Measurements from ENCODE around the gene TTLL5. TPM values are rescaled to one million over a fixed set of nuclear protein-coding genes. Genes with fewer than 3 reads are reported as not detected.

Gene TTLL5
- total RNA-seq, 1 experiment from 2014 or later, result 35.7 TPM

GRCh38 chr14:75793806-75794205, 132.8 kb downstream of the TTLL5 start:
- Mint-ChIP-seq H3K36me3 (ENCODE audit: insufficient read depth in 1 of 3, low read depth in 3 of 3) (peaks cover 26 to 34% (median 29%) of the 10 kb centered on the region in 3 experiments), H3K27me3 (ENCODE audit: low read depth) (no peaks in the 10 kb centered on the region), H3K9me3 (peaks cover 0 to 11% of the 10 kb centered on the region in 2 experiments; a peak in 4 of 5 replicates), H3K27ac (no peak overlapping the region), H3K4me1 (no peaks in the 10 kb centered on the region), H3K4me3 (no peak overlapping the region)
- Histone ChIP-seq H4K20me1 (ENCODE audit: control insufficient read depth, insufficient read depth, insufficient read length) (no peaks in the 10 kb centered on the region), H3K56ac (ENCODE audit: insufficient read length, low read depth, low read length) (no peak overlapping the region), H2AFZ (ENCODE audit: low read length) (no peak overlapping the region), H3K18ac (ENCODE audit: insufficient read length, low read depth, low read length) (no peak overlapping the region), H3K4me2 (ENCODE audit: insufficient read depth, insufficient read length, low read length) (no peak overlapping the region), H2BK15ac (ENCODE audit: low read depth, low read length) (no peak overlapping the region), H3K9me3 (ENCODE audit: control insufficient read depth, low read depth, low read length) (no peaks in the 10 kb centered on the region), H3K79me2 (ENCODE audit: insufficient read depth, low read length) (no peaks in the 10 kb centered on the region), H3K27me3 (ENCODE audit: insufficient read depth, low read length) (no peaks in the 10 kb centered on the region), H3K23me2 (ENCODE audit: insufficient read length, low read depth, low read length, poor library complexity, severe bottlenecking) (no peaks in the 10 kb centered on the region), H4K5ac (ENCODE audit: insufficient read length, low read depth, low read length) (no peak overlapping the region), H3K4ac (ENCODE audit: low read depth, low read length) (no peak overlapping the region), H2BK5ac (ENCODE audit: insufficient read length, low read length) (no peak overlapping the region), H3K79me1 (ENCODE audit: insufficient read depth, low read depth, low read length, poor library complexity, severe bottlenecking) (no peaks in the 10 kb centered on the region), H4K8ac (replicated peaks; ENCODE audit: insufficient read length, low read depth, low read length) (no peak overlapping the region), H3K4me1 (ENCODE audit: insufficient read depth, low read length) (no peaks in the 10 kb centered on the region), H4K91ac (ENCODE audit: insufficient read length, low read depth, low read length) (no peak overlapping the region), H3K14ac (ENCODE audit: insufficient read depth, low read length) (no peak overlapping the region), H3T11ph (ENCODE audit: low read length) (no peak overlapping the region), H3K27ac (ENCODE audit: insufficient read length, low read depth, low read length) (no peak overlapping the region), H3K23ac (ENCODE audit: insufficient read length, low read depth, low read length) (no peak overlapping the region), H2BK120ac (ENCODE audit: low read depth, low read length, poor library complexity, severe bottlenecking) (no peak overlapping the region), H2AK5ac (ENCODE audit: insufficient read length, low read length) (no peak overlapping the region), H2BK12ac (ENCODE audit: insufficient read length, low read depth, low read length) (no peak overlapping the region), H2BK20ac (ENCODE audit: low read depth, low read length, poor library complexity, severe bottlenecking) (no peak overlapping the region), H3K9ac (ENCODE audit: extremely low read depth, insufficient read length, low read length) (no peak overlapping the region)
- whole genome bisulfite sequencing (ENCODE audit: extremely low coverage, insufficient read length, low lambda C conversion rate), result no CpG with 5 or more reads among the region's 2 CpGs
- TF ChIP-seq CTCF (conservative IDR thresholded peaks at IDR 0.05), result 0 out of 3 replicates have a peak, but pooled peaks have one; percentile 18
- no peak for DNase-seq
